ENCODE measurements around the gene EFHD1.
"Not testable (repeated sequence)": the region's sequence is repeated elsewhere in the genome, so short reads cannot be mapped to it uniquely, and the experiment has no call there.

Gene EFHD1

DNA sequence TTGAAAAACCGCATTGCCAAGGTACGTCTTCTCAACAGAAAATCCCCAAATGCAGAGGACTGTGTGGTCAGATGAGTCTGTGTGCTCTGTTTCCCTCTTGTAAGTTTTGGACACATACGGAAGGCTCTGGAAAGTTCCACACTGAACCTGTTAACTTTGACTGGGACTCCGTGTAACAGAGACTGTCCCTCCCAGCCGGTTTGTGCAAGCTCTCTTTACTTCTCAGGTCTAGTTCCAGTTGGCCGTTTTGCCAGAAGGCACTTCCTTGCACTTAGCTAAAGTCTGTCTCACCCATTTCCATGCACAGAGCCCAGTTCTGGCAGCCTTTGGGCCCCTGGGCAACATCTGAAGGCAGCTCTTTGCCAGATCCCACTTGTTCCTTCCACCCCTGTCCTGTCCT lies 22.0 kb downstream of the EFHD1 start:
- no peak for DNase-seq

DNA sequence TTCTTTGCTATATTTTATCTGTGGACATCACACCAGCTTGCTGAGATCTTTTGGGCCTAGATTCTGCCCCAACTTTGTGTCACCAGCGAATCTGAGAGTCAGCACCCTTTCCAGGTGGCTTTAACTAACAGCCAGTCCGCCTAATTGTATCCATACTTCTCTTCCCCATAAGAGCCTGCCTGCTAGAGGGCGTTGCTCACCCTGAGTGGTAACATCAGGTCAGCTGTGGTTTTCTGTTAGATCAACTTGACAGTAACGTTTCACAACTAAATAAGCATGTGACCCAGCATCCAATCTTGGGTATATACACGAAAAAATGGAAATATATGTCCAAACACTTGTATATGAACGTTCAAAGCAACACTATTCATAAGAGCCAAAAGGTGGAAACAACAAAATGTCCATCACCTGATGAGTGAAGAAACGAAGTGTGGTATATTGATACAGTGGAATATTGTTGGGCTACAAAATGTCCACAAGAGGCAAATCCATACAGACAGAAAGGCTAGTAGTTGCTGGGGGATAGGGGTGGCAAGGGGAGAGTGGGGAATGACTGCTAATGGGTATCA lies 24.9 kb downstream of the EFHD1 start:
- peak; percentile 82 for DNase-seq

DNA sequence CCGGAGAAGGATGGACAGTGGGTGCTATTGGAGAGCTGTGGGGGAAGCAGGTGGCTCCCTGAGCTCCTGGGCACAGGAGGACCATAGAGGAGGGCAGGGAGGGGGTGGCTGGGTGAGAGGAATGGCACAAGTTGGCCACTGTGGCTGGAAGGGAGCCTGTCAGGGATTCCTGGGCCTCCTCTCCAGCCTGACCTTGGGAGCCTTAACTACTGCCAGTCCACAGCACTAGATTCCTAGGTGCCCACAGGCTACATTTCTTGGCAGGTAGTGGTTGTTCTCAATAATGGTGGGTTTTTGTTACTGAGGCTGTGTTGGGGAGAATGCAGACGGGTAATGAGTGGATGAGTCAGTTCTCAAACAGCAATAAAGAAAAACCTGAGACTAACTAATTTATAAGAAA lies 26.0 kb downstream of the EFHD1 start:
- no peak for DNase-seq

DNA sequence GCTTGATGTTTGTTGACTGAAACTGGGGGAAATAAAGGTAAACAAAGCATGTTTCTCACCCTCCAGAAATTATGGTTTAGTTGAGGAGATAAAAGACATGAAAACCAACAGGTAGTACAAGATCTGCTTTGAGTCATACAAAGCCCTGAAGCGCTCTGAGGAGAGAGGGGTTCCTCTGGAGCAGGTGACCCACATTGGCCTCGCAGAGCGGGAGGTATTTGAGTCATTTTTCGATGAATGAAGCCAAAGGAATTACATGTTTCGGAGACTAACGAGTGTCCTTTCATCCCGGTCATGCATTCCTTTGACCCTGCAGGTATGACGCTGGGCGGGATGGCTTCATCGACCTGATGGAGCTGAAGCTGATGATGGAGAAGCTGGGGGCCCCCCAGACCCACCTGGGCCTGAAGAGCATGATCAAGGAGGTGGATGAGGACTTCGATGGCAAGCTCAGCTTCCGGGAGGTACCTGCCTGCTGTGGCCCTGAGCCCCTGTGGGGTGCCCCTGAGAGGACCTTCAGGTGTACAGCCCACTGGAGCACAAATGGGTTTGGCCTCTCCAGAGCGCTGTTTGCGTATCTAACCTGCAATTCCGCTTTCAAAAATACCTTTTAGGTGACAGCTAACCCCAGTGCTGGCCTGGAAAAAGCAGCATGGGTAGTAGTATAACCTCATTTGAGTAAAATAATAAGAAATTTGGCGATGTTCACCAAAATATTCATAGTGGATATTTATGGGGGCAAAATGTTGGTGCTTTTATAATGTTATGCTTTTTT lies 29.3 kb downstream of the EFHD1 start:
- DNase-seq, result no peak

DNA sequence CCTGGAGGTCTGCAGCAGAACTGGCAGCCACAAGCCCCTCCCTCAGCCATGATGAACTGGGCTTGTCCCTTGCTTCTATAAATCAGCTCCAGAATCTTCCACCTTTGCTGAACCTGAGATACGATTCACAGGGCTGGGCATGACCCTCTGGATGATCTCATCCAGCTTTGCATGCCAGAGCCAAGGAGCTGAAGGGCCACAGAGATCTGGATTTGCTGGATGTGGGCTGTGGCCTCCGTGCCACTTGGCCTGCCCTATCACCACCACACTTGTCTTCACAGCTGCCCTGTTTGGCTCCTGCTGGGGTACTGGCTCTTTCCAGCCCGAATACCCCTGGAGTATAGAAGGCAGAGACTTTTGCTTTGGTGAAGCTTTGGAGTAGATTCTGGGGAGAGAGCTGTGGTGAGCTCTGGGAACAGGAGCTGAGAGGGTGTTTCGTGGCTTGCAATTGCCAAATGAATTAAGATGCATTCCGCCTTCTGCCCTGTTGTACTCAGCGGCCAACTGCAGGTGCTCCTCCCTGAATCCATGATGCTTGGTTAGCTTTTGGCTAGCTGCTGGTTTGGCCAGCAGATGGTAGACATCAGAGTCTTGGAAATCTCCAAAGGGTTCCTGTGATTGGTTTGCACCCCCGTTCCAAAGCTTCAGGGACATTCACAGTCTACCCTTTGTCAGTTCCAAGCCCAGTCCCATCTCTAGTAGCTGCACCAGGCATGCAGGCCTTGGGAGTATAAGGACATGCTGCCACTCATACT lies 32.8 kb downstream of the EFHD1 start:
- DNase-seq, result no peak

DNA sequence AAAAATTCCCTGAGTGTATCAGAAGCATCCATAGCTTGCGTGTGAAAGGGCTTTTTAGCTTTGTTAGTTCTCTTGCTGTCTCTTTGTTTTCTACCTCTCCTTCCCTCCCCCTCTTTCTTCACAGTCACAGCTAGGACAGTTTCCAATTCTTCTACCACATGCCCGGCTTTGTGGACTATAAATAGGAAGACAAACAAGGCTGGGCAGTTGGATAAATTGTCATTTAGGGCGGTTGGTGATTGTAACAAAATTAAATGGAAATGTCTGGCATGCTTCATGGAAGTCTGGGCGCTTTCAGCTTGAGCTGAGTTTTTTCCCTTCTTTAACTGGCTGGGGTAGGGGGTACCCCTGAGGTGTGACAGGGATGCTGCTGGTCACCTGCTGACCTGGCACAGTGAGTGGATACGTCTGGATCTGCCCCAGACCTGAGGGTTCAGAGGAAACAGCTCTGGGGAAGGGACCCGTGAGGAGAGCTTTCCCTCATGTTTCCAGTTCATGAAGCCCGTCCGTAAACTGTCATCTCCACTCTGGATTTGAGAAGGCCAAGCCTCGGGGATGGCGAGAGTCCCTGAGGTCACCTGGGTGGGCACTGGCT lies 34.7 kb downstream of the EFHD1 start:
- no peak for DNase-seq

DNA sequence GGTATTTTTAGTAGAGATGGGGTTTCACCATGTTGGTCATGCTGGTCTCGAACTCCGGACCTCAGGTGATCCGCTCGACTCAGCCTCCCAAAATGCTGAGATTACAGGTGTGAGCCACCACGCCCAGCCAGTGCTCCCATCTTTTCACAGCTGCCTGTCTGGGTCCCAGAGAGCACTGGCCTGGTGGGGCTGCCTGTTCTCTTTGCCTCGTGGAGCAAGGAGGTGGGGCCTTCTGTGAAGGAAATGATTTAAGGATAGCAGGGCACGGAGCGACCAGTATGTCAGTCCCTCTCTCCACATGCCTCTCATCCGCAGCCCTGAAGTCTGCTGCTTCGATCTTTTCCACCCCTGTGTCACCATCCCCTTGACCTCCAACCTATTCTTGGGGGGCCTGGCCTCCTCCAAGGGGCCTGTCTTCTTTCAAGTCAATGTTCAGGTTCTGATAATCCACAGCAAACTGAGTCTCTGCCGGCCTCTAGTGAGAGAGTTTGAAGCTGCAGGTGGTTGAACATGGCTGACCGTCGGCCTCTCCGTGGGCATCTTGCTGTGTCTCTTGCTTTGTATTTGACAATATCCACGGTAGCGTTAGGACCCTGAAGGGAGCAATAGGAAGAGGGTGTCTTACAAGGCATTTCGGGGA lies 35.5 kb downstream of the EFHD1 start:
- DNase-seq, result peak; percentile 35

DNA sequence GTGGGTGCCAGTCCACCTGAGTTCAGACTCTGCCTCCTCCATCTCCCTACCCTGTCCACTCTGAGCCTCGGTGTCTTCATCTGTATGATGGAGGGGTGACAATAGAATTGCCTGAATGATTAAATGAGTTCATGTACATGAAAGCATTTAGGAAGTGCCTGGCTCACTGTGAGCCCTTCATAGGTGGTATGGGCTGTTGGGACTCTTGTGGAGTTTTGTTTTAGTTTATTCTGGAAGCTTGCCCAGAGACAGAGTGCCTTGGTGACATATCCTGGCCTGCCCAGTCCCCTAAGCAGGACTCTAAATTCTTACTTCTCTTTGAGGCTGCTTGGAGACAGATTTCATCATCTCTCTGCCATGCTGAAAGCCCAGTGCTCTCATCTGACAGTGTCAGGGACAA lies 39.2 kb downstream of the EFHD1 start:
- peak; percentile 36 for DNase-seq

DNA sequence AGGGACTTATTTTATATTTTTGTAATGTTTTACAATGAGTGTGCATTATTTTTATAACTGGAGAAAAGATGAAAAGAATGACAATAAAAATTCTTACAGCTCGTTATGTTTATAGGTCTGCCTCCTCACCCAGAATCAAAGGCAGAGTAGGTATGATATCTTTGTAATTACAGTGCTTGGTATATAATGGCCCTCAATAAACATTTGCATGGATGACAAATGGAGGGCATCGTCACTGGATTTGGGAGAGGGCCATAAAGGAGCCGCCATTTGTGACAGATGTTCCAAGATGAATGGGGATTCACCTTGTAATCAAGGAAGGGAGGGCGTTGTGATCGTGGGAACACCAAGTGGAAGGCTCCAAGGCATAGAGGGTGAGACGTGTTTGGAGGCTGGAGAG lies 41.1 kb downstream of the EFHD1 start:
- DNase-seq, result no peak

DNA sequence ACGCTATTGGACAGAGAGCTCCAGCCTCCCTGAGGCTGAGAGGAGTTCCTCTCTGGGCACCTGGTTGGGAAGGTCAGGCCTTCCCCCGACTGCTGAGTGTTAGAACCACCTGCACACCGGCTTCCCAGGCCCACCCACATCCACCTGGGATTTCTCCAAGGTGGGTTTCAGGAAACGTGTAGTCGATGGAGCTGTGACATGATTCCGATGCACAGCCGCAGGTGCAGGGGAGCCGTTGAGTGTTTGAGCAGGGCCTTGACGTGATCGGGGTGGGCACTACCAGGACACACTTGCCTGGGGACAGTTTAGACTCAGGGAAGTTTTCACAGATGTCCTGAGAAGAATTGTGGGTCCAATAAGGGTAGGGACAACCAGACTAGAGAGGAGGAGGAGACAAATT lies 42.0 kb downstream of the EFHD1 start:
- no peak for DNase-seq

DNA sequence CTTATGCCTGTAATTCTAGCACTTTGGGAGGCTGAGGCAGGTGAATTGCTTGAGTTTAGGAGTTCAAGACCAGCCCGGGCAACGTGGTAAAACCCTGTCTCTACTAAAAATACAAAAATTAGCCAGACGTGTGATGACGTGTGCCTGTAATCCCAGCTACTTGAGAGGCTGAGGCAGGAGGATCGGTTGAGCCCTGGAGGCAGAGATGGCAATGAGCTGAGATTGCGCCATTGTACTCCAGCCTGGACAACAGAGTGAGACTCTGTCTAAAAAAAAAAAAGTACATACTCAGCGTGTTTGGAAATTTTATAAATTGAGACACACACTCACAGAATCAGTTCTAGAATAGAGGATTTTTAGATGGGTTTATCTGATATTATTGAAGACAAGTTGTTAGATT lies 46.6 kb downstream of the EFHD1 start:
- no peak for DNase-seq

DNA sequence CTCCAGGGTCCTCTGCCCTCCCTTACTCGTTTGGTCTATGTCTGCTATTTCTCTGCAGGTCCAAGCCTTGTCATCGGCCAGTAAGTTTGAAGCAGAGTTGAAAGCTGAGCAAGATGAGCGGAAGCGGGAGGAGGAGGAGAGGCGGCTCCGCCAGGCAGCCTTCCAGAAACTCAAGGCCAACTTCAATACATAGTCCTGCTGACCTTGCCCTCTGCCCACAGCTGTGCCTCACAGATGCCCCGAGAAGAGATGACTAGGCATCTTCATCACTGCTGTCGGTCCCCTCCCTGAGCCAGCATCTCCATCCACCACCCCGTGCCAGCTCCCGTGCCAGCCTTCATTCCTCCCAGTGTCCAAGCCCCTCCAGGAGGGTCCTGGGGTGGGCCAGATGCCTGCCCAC lies 48.1 kb downstream of the EFHD1 start:
- DNase-seq, result no peak

DNA sequence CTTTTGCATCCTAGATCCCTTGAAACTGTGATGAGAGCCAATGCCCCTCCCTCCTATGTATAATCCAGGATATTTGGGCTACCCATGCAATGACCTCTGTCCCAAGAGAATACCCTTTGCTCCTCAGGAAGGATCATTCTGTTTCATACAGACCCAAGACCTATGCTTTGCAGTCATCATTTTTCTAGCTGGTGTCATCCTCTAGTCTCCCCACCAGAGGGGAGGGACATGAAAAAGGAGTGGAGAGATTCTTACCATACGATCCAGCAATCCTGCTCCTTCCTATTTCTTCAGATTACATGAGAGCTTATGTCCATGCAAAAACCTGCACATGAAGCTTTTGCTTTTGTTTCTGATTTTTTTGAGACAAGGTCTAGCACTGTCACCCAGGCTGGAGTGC lies 50.0 kb downstream of the EFHD1 start:
- no peak for DNase-seq

DNA sequence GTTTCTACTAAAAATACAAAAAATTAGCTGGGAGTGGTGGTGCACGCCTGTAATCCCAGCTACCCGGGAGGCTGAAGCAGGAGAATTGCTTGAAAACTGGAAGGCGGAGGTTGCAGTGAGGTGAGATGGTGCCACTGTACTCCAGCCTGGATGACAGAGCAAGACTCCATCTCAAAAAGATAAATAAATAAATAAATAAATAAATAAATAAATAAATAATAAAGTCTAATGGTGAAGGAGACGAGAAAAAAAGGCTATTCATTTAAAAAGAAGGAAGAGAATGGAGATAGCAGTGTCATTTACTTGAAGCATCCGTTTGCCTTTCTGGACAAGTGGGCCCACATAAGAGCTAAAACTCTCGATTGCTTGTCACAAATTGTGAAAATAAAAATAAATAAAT lies 52.0 kb downstream of the EFHD1 start:
- not testable (repeated sequence) for DNase-seq

DNA sequence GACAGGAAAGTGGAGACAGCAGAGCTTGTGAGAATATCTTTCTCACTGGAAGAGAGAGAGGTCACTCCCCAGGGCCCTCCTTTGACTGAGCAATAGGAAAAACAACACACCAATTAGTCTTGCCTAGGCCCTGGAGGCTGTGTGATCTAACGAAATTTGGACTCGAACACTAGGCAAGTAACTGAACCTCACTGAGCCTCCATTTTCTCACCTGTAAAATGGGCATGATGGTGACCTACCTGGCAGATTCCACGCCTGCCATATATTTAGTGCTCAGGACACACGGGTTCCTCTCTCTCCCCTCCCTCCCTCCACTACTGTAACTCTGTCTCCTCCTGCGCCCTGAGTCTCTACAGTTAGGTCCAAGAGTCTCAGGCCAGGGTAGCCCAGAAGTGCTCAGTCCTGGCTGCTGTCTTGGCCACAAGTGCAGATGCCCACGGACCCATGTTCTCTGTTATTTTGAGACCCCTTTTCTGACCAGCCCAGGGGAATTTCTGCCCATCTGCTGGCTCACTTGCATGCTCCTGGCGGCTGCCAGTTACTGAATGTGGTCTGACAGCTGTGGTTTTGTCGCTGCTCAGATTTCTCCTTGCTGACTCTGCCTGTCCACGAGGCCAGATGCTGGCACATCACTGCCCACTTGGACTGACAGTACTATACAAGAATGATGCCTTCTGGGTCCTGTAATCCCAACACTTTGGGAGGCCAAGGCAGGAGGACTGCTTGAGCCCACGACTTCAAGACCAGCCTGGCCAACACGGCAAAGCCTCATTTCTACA lies 54.2 kb downstream of the EFHD1 start:
- no peak for DNase-seq

DNA sequence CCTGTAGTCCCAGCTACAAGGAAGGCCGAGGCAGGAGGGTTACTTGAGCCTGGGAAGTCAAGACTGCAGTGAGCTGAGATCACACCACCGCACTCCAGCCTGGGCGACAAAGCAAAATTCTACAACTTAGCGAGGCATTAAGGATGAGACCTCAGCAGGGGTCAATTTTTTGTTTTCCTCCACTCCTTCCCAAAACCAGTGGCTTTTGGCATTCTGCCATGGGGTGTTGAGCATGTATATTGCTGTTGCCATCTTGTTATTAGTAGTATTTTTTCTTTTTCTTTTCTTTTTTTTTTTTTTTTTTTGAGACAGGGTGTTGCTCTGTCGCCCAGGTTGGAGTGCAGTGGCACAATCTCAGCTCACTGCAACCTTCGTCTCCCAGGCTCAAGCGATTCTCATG lies 54.8 kb downstream of the EFHD1 start:
- no peak for DNase-seq

DNA sequence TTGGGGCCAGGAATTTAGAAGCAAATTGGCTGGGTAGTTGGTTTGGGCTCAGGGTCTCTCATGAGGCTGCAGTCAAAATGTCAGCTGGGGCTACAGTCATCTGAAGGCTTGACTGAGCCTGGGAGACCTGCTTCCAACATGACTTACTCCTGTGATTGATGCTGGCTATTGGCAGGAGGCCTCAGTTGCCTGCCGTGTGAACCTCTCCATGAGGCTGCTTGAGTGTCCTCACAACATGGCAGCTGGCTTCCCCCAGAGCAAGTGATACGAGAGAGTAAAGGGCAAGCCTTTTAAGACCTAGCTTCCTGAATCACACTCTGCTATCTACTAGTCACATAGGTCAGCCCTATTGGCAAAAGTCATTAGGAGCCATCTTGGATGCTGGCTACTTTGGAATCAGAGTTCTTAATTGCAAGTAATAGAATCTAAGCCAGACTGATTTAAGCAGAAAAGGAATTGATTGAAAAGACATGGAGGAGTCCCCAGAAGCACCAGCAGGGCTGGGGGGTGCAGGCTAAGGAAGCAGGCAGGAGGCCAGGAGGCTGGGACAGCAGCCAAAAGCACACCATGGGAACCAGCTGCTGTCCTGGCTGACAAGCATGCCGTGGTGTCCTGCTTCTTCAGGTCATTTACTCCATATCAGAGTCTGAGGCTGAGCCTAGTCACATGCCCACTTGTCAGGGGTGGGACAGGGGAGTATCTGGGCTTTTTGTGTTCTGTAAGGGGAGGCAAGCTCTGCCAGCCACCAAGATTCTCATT lies 55.9 kb downstream of the EFHD1 start:
- no peak for DNase-seq

DNA sequence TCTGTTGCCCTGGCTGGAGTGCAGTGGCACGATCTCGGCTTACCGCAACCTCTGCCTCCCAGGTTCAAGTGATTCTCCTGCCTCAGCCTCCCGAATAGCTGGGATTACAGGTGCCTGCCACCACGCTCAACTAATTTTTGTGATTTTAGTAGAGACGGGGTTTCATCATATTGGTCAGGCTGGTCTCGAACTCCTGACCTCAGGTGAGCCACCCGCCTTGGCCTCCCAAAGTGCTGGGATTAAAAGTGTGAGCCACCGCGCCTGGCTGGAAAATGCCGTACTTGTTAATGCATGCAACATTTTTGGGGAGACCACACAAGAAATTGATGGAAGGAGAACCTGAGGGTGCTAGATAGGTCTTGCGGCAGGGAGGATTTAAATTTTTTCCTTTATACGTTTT lies 57.7 kb downstream of the EFHD1 start:
- not testable (repeated sequence) for DNase-seq

DNA sequence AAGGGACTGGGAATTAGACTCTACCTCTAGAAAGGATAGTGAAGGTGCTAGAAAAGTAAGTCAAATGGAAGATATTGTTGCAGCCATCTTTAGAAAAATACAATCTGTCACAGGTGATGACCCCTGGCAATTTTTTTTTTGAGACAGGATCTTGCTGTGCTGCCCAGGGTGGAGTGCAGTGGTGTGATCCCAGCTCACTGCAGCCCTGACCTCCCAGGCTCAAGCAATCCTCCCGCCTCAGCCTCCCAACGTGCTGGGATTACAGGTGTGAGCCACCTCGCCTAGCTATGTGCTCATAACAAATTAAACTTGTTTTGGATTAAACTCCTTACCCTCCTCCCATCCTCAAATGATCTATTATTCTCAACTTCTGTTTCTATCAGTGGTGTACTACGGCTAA lies 59.9 kb downstream of the EFHD1 start:
- DNase-seq, result no peak

DNA sequence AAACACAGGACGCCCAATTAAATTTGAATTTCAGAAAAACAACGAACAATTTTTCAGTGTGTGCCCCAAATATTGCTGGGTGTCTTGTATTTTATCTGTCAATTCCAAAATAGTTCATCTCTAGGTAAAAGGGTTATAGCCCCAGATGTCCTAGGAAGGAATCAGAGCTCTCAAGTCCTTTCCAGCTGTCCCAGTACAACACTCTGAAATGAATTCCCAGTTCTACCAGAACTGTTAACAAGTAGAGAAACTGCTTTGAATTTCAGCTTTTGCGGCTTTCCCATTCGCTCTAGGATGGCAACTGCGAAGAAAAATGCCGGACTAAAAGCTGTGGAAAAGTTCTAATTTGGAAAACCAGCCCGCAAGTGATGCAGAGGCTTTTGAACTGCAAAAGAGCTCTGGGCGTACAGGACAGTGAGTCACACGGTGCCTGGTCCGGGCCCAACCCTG lies 63.2 kb downstream of the EFHD1 start:
- DNase-seq, result no peak

DNA sequence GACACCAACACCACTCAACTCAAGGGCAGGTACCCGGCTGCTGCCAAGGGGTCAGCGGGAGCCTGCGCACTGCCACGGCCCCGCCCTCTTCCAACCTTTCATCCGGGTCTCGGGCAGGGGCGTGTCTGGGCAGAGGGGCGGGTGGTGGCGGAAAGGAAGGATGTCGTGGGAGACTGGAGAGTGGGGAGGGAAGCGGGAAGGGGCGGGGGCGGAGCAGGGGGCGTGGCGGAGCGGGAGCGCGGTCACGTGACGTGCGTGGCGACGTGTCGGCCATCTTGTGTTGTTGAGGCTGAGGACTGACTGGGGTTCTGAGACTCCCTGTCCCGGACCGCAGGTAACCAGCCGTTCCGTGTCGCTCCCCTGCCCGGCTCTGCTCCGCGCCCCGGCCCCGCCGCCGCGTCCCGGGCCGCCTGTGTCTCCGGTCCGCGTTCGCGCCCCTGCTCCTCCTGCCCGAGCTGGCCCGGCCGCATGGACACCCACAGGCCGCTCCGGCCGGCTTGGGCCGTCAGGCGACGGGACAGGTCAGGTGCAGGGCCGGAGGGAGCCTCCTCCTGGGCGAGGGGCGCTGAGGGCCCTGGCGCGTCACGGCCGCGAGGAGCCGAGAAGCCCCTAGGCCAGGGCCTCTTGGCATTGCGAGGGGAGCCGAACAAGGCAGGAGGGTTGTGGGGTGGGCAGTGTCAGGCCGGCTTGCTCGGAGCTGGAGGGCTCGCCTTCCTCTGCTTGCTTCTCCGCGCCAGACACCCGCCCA lies 63.8 kb downstream of the EFHD1 start, which contains the start of gene GIGYF2:
GIGYF2 (plus strand) TSS at position 273 of the 748 bp plus-strand sequence. CDS start 37,867 bp downstream, outside the sequence.
- DNase-seq, result peak; percentile 97
